Parathyroid adenoma (tissue), 2 donors: ENCODE results near the gene SLAIN2.

Source experiments
- H2AFZ ChIP-seq: fragments of 300-600 bp; sonication (generic); one replicate; pipeline ENCODE4 v1.7.0; 2017; ENCODE audit warnings: antibody characterized with exemption, mild to moderate bottlenecking
- H3K27ac ChIP-seq: fragments of 300-600 bp; sonication (generic); one replicate; pipeline ENCODE4 v1.7.0; 2017
- H3K27me3 ChIP-seq: fragments of 300-600 bp; sonication (generic); one replicate; pipeline ENCODE4 v1.7.0; 2017; ENCODE audit warnings: low read length; ENCODE audit not compliant: control insufficient read depth, insufficient read depth
- H3K36me3 ChIP-seq: fragments of 300-600 bp; sonication (generic); one replicate; pipeline ENCODE4 v1.7.0; 2017; ENCODE audit warnings: low read length; ENCODE audit not compliant: control insufficient read depth, insufficient read depth
- H3K4me1 ChIP-seq: fragments of 300-600 bp; sonication (generic); one replicate; pipeline ENCODE4 v1.7.0; 2017; ENCODE audit warnings: control low read depth
- H3K4me2 ChIP-seq: fragments of 300-600 bp; sonication (generic); one replicate; pipeline ENCODE4 v1.7.0; 2017; ENCODE audit warnings: low read length
- H3K4me3 ChIP-seq: fragments of 300-600 bp; sonication (generic); one replicate; pipeline ENCODE4 v1.7.0; 2017; ENCODE audit warnings: low read depth, low read length
- H3K79me2 ChIP-seq: fragments of 300-600 bp; sonication (generic); one replicate; pipeline ENCODE4 v1.7.0; 2017; ENCODE audit warnings: control low read depth
- H3K9ac ChIP-seq: fragments of 300-600 bp; sonication (generic); one replicate; pipeline ENCODE4 v1.7.0; 2017; ENCODE audit warnings: mild to moderate bottlenecking
- H3K9me3 ChIP-seq: fragments of 300-600 bp; sonication (generic); one replicate; pipeline ENCODE4 v1.7.0; 2017; ENCODE audit warnings: low read length; ENCODE audit not compliant: control insufficient read depth
- CTCF ChIP-seq: fragments of 300-600 bp; sonication (generic); IDR thresholded peaks from one replicate; pipeline ENCODE4 v1.7.0; 2017; ENCODE audit warnings: antibody characterized with exemption, mild to moderate bottlenecking
- donor health status: primary hyperparathyroidism.

Gene SLAIN2

DNA sequence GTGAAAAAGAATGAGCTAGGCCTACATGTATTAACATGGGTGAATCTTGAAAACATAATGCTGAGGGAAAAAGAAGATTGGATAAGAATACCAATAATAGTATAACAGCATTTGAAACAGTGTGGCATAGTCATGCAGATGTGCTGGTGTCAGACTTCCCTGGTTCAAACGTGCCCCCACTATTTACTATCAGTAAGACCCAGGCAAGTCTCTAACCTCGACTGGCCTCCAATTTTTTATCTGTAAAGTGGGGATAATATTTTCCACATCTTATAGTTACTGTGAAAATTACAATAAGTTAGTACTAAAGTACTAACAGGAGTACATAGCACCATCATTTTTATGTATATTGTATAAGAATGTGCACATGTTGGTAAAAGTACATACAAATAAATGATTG, 17.0 kb upstream of the SLAIN2 start:
- Histone ChIP-seq H3K4me1 (no peaks in the 10 kb centered on the region), H3K27me3 (no peaks in the 10 kb centered on the region), H3K9me3 (no peaks in the 10 kb centered on the region), H3K4me2 (no peak overlapping the region), H3K9ac (no peak overlapping the region), H3K4me3 (no peak overlapping the region), H2AFZ (no peak overlapping the region), H3K27ac (no peak overlapping the region), H3K36me3 (no peaks in the 10 kb centered on the region), H3K79me2 (no peaks in the 10 kb centered on the region)
- TF ChIP-seq CTCF, result no peak

- Histone ChIP-seq H2AFZ (no peak overlapping the region), H3K4me2 (no peak overlapping the region), H3K27ac (no peak overlapping the region), H3K9ac (no peak overlapping the region), H3K27me3 (no peaks in the 10 kb centered on the region), H3K36me3 (no peaks in the 10 kb centered on the region), H3K9me3 (no peaks in the 10 kb centered on the region), H3K4me3 (no peak overlapping the region), H3K4me1 (no peaks in the 10 kb centered on the region), H3K79me2 (no peaks in the 10 kb centered on the region)
- TF ChIP-seq CTCF, result no peak
Measured at GRCh38 chr4:48329193-48329592, 12.1 kb upstream of the SLAIN2 start.

DNA sequence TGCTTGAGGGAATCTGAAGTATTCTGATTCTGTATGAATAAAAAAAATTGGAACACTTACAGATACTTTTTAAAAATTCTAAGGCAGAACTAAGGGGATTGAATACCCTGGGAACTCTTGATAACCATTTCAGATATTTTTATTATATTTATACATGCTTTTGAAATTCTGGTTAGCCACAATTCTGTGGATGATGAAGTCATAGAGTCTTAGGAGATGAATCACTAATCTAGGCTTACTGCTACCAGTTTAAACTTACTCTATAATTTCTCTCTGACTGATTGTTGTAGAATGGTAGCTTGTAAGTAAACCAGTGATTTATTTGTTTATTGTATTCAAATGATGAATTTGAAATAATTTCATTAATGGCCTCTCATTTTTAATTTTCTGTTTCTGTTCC, 11.4 kb upstream of the SLAIN2 start:
- no peak for TF ChIP-seq CTCF
- Histone ChIP-seq H3K27me3 (no peaks in the 10 kb centered on the region), H3K4me1 (no peaks in the 10 kb centered on the region), H3K4me3 (no peak overlapping the region), H2AFZ (no peak overlapping the region), H3K9me3 (no peaks in the 10 kb centered on the region), H3K27ac (no peak overlapping the region), H3K4me2 (no peak overlapping the region), H3K79me2 (no peaks in the 10 kb centered on the region), H3K9ac (no peak overlapping the region), H3K36me3 (no peaks in the 10 kb centered on the region)

DNA sequence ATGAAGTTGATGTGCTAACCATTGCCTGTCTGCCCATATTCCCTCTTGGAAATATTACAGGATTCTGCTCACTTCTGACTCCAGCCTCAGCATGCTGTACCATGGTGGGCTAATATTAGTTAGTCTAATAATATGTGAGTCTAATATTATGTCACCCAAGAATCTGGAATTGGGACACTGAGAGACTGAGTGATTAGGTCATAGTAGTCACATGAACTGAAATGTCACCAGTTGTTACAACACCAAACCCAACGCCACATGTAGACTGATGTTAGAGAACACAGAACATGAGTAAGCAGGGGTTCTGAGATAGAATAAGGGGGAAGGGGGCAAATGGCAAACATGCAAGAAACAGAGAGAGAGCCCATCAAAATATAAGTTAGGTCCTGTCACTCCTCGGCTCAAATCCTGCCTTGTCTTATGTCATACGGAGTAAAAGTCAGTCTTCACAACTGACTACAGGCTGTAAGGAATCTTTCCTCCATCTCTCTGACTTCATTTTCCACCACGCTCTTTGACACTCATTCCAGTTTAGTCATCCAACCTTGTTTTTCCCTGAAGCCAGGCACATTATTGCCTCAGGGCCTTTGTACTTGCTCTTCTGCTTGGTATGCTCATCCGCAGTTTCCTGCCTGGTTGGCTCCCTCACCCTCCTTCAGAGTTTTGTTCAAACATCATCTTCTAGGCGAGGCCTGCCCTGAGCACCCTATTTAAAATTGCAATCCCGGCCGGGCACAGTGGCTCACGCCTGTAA, 9.6 kb upstream of the SLAIN2 start:
- TF ChIP-seq CTCF, result no peak
- Histone ChIP-seq H3K4me1 (no peaks in the 10 kb centered on the region), H3K4me2 (no peak overlapping the region), H3K9me3 (no peaks in the 10 kb centered on the region), H3K79me2 (no peaks in the 10 kb centered on the region), H3K27me3 (no peaks in the 10 kb centered on the region), H3K4me3 (no peak overlapping the region), H2AFZ (no peak overlapping the region), H3K9ac (no peak overlapping the region), H3K27ac (no peak overlapping the region), H3K36me3 (no peaks in the 10 kb centered on the region)

DNA sequence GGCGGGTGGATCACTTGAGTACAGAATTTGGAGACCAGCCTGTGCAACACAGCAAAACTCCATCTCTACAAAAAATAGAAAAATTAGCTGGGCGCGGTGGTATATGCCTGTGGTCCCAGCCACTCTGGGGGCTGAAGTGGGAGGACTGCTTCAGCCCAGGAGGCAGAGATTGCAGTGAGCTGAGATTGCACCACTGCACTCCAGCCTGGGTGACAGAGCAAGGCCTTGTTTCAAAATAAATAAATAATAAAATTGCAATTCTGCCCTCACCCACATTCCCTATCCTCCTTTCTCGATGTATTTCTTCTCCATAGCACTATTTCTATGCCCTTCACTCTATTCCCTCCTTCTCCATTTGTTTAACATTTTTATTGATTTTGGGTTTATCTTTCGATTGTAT, 8.7 kb upstream of the SLAIN2 start:
- Histone ChIP-seq H3K79me2 (no peaks in the 10 kb centered on the region), H3K9me3 (no peaks in the 10 kb centered on the region), H3K27ac (no peak overlapping the region), H3K4me2 (no peak overlapping the region), H3K36me3 (no peaks in the 10 kb centered on the region), H2AFZ (no peak overlapping the region), H3K4me1 (no peaks in the 10 kb centered on the region), H3K27me3 (no peaks in the 10 kb centered on the region), H3K9ac (no peak overlapping the region), H3K4me3 (no peak overlapping the region)
- no peak for TF ChIP-seq CTCF
